GM18498 (cell line): Measurements from ENCODE around the gene CPT1A.

ENCODE experiments used
- ATAC-seq: cut with Tn5 transposase; IDR thresholded peaks from one replicate; pipeline ENCODE4 v1.9.1; 2021; ENCODE audit warnings: mild to moderate bottlenecking, moderate library complexity; ENCODE audit not compliant: unreplicated experiment

CPT1A gene

GRCh38 chr11:68715456-68716122, 126.1 kb downstream of the CPT1A start:
- ATAC-seq: no peak

- ATAC-seq: no peak
These were observed 127.5 kb downstream of the CPT1A start for GRCh38 chr11:68714060-68714856.

- ATAC-seq: no peak
These were observed 130.6 kb downstream of the CPT1A start for GRCh38 chr11:68711114-68711513.

GRCh38 chr11:68710409-68710808, 131.3 kb downstream of the CPT1A start:
- ATAC-seq: no peak

- no peak for ATAC-seq
These were observed 132.7 kb downstream of the CPT1A start for GRCh38 chr11:68709062-68709461.

GRCh38 chr11:68707527-68707926, 134.2 kb downstream of the CPT1A start:
- no peak for ATAC-seq

- ATAC-seq: no peak
These were observed 136.8 kb downstream of the CPT1A start for GRCh38 chr11:68704887-68705286.
